Endothelial cell of umbilical vein (primary cell): Measurements from ENCODE around the gene MTR. TPM values are rescaled to one million over a fixed set of nuclear protein-coding genes. Genes with fewer than 3 reads are reported as not detected.

Experiments used
- BruUV-seq: library from RNA; stranded (reverse); fragments of 400-500 nt; replicated peaks from 2 replicates; lab custom pipeline; 2021; lab: Mats Ljungman, UMichigan
- CTCF ChIA-PET: fragments of 300-600, 350-600 bp; sonication (Branson Sonifier 250); formaldehyde crosslinking; loops from one replicate; lab custom pipeline; 2021; ENCODE audit warnings: antibody characterized with exemption, inconsistent platforms; lab: Charles Lee
- POLR2A ChIA-PET: fragments of 300-600, 350-600 bp; sonication (Branson Sonifier 250); formaldehyde crosslinking; loops from one replicate; lab custom pipeline; 2021; ENCODE audit warnings: antibody characterized with exemption, inconsistent platforms; lab: Charles Lee
- DNase-seq: peaks from one replicate; pipeline ENCODE4 v3.0.0-alpha.2; 2011; ENCODE audit warnings: low read depth, low spot score
- FAIRE-seq: peaks from 2 replicates; lab custom pipeline; 2011; peaks lifted over from hg19 to GRCh38; lab: Jason Lieb, UNC
- H2AFZ ChIP-seq: 2 replicates; pipeline ENCODE4 v1.6.0; 2012; ENCODE audit warnings: low read depth, low read length, control low read depth, inconsistent platforms
- H3K27ac ChIP-seq: 2 replicates; pipeline ENCODE4 v1.5.1; 2011; ENCODE audit warnings: low read depth, mild to moderate bottlenecking, control low read depth, low read length, moderate library complexity; ENCODE audit not compliant: insufficient read depth
- H3K27me3 ChIP-seq, 2 experiments: 2 replicates each; pipeline versions ENCODE4 v1.6.0 to v1.6.1; 2011; ENCODE audit warnings: low read length in 2 of 2, mixed read lengths in 1 of 2; ENCODE audit not compliant: control insufficient read depth in 2 of 2, insufficient read depth in 2 of 2
- H3K36me3 ChIP-seq, 2 experiments: 2 replicates in 1 of 2; 3 replicates in 1 of 2; pipeline ENCODE4 v1.5.1; 2011; ENCODE audit warnings: low read length in 2 of 2, mild to moderate bottlenecking in 1 of 2, moderate library complexity in 1 of 2; ENCODE audit not compliant: control insufficient read depth in 2 of 2, insufficient read depth in 2 of 2; ENCODE audit errors: extremely low read depth in 1 of 2
- H3K4me1 ChIP-seq: 3 replicates; pipeline ENCODE4 v1.5.1; 2011; ENCODE audit warnings: mild to moderate bottlenecking, low read length; ENCODE audit not compliant: control insufficient read depth, insufficient read depth; ENCODE audit errors: extremely low read depth
- H3K4me2 ChIP-seq: 2 replicates; pipeline ENCODE4 v1.6.1; 2011; ENCODE audit warnings: low read length, control low read depth, mixed read lengths; ENCODE audit not compliant: insufficient read depth
- H3K4me3 ChIP-seq, 3 experiments: fragments of 200-600 bp in 1 of 3; sonication (generic), shearing (Covaris generic) in 1 of 3; replicated peaks in 1 of 3; 2 replicates each; pipeline ENCODE4 v1.5.1; 2011 to 2016; ENCODE audit warnings: control low read depth in 3 of 3, low read length in 3 of 3, mild to moderate bottlenecking in 2 of 3, inconsistent platforms in 1 of 3, low read depth in 1 of 3, moderate library complexity in 1 of 3; ENCODE audit not compliant: insufficient read depth in 1 of 3
- H3K79me2 ChIP-seq: 2 replicates; pipeline ENCODE4 v1.6.0; 2012; ENCODE audit warnings: low read length, inconsistent platforms; ENCODE audit not compliant: control insufficient read depth, insufficient read depth
- H3K9ac ChIP-seq: replicated peaks from 2 replicates; pipeline ENCODE3; 2011; ENCODE audit warnings: low read length, control low read depth; ENCODE audit not compliant: insufficient read depth; ENCODE audit errors: extremely low read depth
- H3K9me1 ChIP-seq: replicated peaks from 3 replicates; pipeline ENCODE4 v1.6.0; 2011; ENCODE audit warnings: mild to moderate bottlenecking, low read length; ENCODE audit not compliant: control insufficient read depth, insufficient read depth; ENCODE audit errors: extremely low read depth
- H3K9me3 ChIP-seq: replicated peaks from 2 replicates; pipeline ENCODE4 v1.5.1; 2012; ENCODE audit warnings: low read length, inconsistent platforms; ENCODE audit not compliant: control insufficient read depth, insufficient read depth
- H4K20me1 ChIP-seq: replicated peaks from 2 replicates; pipeline ENCODE3; 2011; ENCODE audit warnings: mild to moderate bottlenecking, low read length; ENCODE audit not compliant: control insufficient read depth, insufficient read depth; ENCODE audit errors: extremely low read depth
- EZH2 ChIP-seq: IDR thresholded peaks from 2 replicates; pipeline ENCODE4 v1.6.1; 2012; ENCODE audit warnings: borderline replicate concordance, low read depth, mild to moderate bottlenecking, moderate library complexity, low read length, inconsistent platforms; ENCODE audit not compliant: severe bottlenecking
- FOS ChIP-seq: IDR thresholded peaks from 2 replicates; pipeline ENCODE4 v1.6.1; 2011; ENCODE audit warnings: mild to moderate bottlenecking, low read length, moderate library complexity, borderline replicate concordance; ENCODE audit not compliant: insufficient read depth
- GATA2 ChIP-seq: IDR thresholded peaks from 2 replicates; pipeline ENCODE4 v1.7.0; 2011; ENCODE audit warnings: low read depth, mild to moderate bottlenecking, moderate library complexity, mixed read lengths, low read length; ENCODE audit not compliant: insufficient read length, insufficient read depth
- JUN ChIP-seq: IDR thresholded peaks from 2 replicates; pipeline ENCODE4 v1.6.1; 2011; ENCODE audit warnings: borderline replicate concordance, low read depth; ENCODE audit not compliant: insufficient read length, insufficient read depth
- MYC ChIP-seq: IDR thresholded peaks from one replicate; pipeline ENCODE4 v1.6.1; 2011; ENCODE audit warnings: mild to moderate bottlenecking, low read depth, low read length
- POLR2A ChIP-seq: IDR thresholded peaks from 2 replicates; pipeline ENCODE4 v1.6.1; 2012; ENCODE audit warnings: low read depth, mild to moderate bottlenecking, control low read depth, low read length
- POLR2AphosphoS5 ChIP-seq: IDR thresholded peaks from 2 replicates; pipeline ENCODE4 v1.6.1; 2012; ENCODE audit warnings: low read depth, mild to moderate bottlenecking, control low read depth, low read length, moderate library complexity; ENCODE audit not compliant: insufficient read depth
- dilution Hi-C: fragments of 300-500 bp; cut with MboI; formaldehyde crosslinking; loops from one replicate; pipeline ENCODE4 v1.15.0; 2019; ENCODE audit warnings: low sequenced_read_pairs; ENCODE audit not compliant: extremely low pct_ligation_motif_present
- intact Hi-C: fragments of 100-400 bp; cut with micrococcal nuclease; formaldehyde crosslinking; loops from one replicate; pipeline ENCODE4 v1.10.0; 2022
- polyA plus RNA-seq, 4 experiments: library from polyadenylated mRNA; depleted of rRNA in 3 of 4; stranded (reverse) in 3 of 4; unstranded in 1 of 4; fragments of >200 nt; gene quantifications; 2 replicates each; pipeline versions ENCODE4 v1.2.1 to v1.2.3, GENCODE V29; 2011 to 2012; ENCODE audit warnings: missing spikeins in 1 of 4
- total RNA-seq: library from RNA; stranded (reverse); gene quantifications from 2 replicates; pipeline ENCODE4 v1.2.3, GENCODE V29; 2021
- TF ChIP-seq, protein P1 (sequence below): IDR thresholded peaks from 2 replicates; pipeline ENCODE4 v1.6.1; 2011; ENCODE audit not compliant: insufficient read depth, insufficient read length
- TF ChIP-seq, protein P2 (sequence below), 2 donors: IDR thresholded peaks; 1 replicate in 1 of 2; 2 replicates in 1 of 2; pipeline ENCODE4 v1.5.1; 2011; ENCODE audit warnings: low read length in 2 of 2, mild to moderate bottlenecking in 2 of 2, moderate library complexity in 2 of 2, control low read depth in 1 of 2, inconsistent platforms in 1 of 2, low read depth in 1 of 2; ENCODE audit not compliant: insufficient read depth in 1 of 2; ENCODE audit errors: extremely low read depth in 1 of 2

Gene MTR
- total and polyA plus RNA-seq, 2 donors (not counting 3 experiments of a cell fraction or from before 2014, with no cell fraction given), result 6.7 to 45.2 TPM

DNA sequence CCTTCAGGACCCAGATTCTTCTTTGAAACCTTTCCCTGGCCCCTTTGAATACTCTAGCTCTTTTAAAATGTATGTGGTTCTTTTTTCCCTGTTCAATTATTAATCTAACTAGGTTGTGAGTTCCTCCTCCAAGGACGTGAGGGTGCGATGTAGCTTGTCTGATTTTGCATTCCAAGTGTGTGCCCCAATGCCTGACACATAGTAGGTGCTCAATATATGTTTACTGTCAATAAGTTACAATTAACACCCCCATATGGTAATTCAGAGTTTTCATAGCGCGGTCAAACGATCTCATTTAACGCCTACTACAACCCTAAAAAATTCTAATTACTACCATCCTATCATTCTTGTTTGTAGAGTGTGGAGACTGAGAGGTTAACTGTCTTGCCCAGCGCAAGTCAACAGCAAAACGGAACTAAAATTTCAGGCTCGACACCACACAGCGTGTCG is 482 bp upstream of the MTR start:
- H4K20me1 ChIP-seq, result no peaks in the 10 kb centered on the region
- FAIRE-seq (no peak), DNase-seq (no peak)
- peak overlapping the region; percentile 37 for H3K9ac ChIP-seq
- CTCF ChIA-PET, result interaction anchor here (0.9 to 2.5 kb wide), 9 partner anchors 9 to 767 kb away, joined by 3 to 21 read pairs (median 3); no protein-coding TSS in a partner anchor
- H3K36me3 ChIP-seq, result no peaks in the 10 kb centered on the region
- peaks cover 0 to 1% of the 10 kb centered on the region in 2 experiments for H3K27me3 ChIP-seq
- dilution Hi-C loops, result no loop called here
- peaks cover 11% of the 10 kb centered on the region for H3K4me1 ChIP-seq
- TSS peak; percentile 62 for BruUV-seq
- H3K4me2 ChIP-seq, result peak overlapping the region; percentile 59
- no peaks in the 10 kb centered on the region for H3K9me3 ChIP-seq
- TF ChIP-seq, protein P1, sequence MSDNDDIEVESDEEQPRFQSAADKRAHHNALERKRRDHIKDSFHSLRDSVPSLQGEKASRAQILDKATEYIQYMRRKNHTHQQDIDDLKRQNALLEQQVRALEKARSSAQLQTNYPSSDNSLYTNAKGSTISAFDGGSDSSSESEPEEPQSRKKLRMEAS, result no peak
- TF ChIP-seq MYC (no peak), EZH2 (no peak), POLR2A (no peak), JUN (no peak), FOS (no peak), POLR2AphosphoS5 (no peak), GATA2 (no peak)
- TF ChIP-seq, protein P2, sequence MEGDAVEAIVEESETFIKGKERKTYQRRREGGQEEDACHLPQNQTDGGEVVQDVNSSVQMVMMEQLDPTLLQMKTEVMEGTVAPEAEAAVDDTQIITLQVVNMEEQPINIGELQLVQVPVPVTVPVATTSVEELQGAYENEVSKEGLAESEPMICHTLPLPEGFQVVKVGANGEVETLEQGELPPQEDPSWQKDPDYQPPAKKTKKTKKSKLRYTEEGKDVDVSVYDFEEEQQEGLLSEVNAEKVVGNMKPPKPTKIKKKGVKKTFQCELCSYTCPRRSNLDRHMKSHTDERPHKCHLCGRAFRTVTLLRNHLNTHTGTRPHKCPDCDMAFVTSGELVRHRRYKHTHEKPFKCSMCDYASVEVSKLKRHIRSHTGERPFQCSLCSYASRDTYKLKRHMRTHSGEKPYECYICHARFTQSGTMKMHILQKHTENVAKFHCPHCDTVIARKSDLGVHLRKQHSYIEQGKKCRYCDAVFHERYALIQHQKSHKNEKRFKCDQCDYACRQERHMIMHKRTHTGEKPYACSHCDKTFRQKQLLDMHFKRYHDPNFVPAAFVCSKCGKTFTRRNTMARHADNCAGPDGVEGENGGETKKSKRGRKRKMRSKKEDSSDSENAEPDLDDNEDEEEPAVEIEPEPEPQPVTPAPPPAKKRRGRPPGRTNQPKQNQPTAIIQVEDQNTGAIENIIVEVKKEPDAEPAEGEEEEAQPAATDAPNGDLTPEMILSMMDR (IDR thresholded peaks at IDR 0.05; ENCODE audit: extremely low read depth in 1 of 2, insufficient read depth in 1 of 2, low read depth in 1 of 2, low read length in 2 of 2), result no peak
- H3K4me3 ChIP-seq, result peak overlapping the region in 2 of 3 experiments; percentile 85 to 92
- POLR2A ChIA-PET, result interaction anchor here (1.2 kb wide), 1 partner anchor 190 kb away, joined by 8 read pairs; the partner anchor contains the start of gene HEATR1
- no peak overlapping the region for H3K27ac ChIP-seq
- H2AFZ ChIP-seq, result peak overlapping the region; percentile 62
- H3K79me2 ChIP-seq, result peaks cover 22% of the 10 kb centered on the region
- intact Hi-C loops, result loop anchor here (1.0 to 5.0 kb wide), 7 partner anchors 60 to 652 kb away; partner anchors contain the start of genes ACTN2, ERO1B, GPR137B and HEATR1
- no peaks in the 10 kb centered on the region for H3K9me1 ChIP-seq
